MCF 10A (cell line): ENCODE measurements around the gene ULK2. TPM values are rescaled to one million over a fixed set of nuclear protein-coding genes. Genes with fewer than 3 reads are reported as not detected.
A peak's percentile ranks its signal among the peaks of the same experiment; 100 is the strongest.

ENCODE experiments used
- BruUV-seq: library from RNA; stranded (reverse); fragments of 400-500 nt; replicated peaks from 2 replicates; lab custom pipeline; 2021; lab: Mats Ljungman, UMichigan
- CTCF ChIA-PET: fragments of 300-600 bp; sonication (Branson Sonifier 250); formaldehyde crosslinking; extraction: SDS; loops from one replicate; lab custom pipeline; 2021; ENCODE audit warnings: antibody characterized with exemption, inconsistent platforms; lab: Yijun Ruan, JAX
- POLR2A ChIA-PET: fragments of 300-600, 350-650 bp; sonication (Branson Sonifier 250); formaldehyde crosslinking; extraction: SDS; loops from one replicate; lab custom pipeline; 2020; ENCODE audit warnings: antibody characterized with exemption, inconsistent platforms; lab: Yijun Ruan, JAX
- DNase-seq: peaks from one replicate; pipeline ENCODE4 v3.0.0-alpha.2; 2018; ENCODE audit not compliant: unreplicated experiment
- H3K27ac Mint-ChIP-seq: one replicate; pipeline ENCODE4 v1.8.0; 2022; ENCODE audit warnings: mild to moderate bottlenecking, low read depth, mixed read lengths; ENCODE audit not compliant: unreplicated experiment
- H3K27me3 Mint-ChIP-seq: one replicate; pipeline ENCODE4 v1.8.0; 2022; ENCODE audit warnings: mixed read lengths; ENCODE audit not compliant: insufficient read depth, unreplicated experiment
- H3K36me3 Mint-ChIP-seq: one replicate; pipeline ENCODE4 v1.8.0; 2022; ENCODE audit warnings: mild to moderate bottlenecking, moderate library complexity, mixed read lengths; ENCODE audit not compliant: insufficient read depth, unreplicated experiment
- H3K4me1 Mint-ChIP-seq: one replicate; pipeline ENCODE4 v1.8.0; 2022; ENCODE audit warnings: mixed read lengths; ENCODE audit not compliant: insufficient read depth, unreplicated experiment
- H3K4me3 Mint-ChIP-seq: one replicate; pipeline ENCODE4 v1.8.0; 2022; ENCODE audit warnings: mild to moderate bottlenecking, moderate library complexity, mixed read lengths; ENCODE audit not compliant: unreplicated experiment
- H3K9me3 Mint-ChIP-seq: one replicate; pipeline ENCODE4 v1.8.0; 2022; ENCODE audit warnings: mixed read lengths; ENCODE audit not compliant: unreplicated experiment
- intact Hi-C: fragments of 100-400 bp; cut with micrococcal nuclease; formaldehyde crosslinking; loops from 2 replicates; pipeline ENCODE4 v1.14.1; 2022
- total RNA-seq: library from RNA; stranded (reverse); gene quantifications from 2 replicates; pipeline ENCODE4 v1.2.3, GENCODE V29; 2022
- TF ChIP-seq, protein P1 (sequence below): fragments of 200-600 bp; IDR thresholded peaks from one replicate; pipeline ENCODE4 v1.8.0; 2022; ENCODE audit warnings: antibody characterized with exemption, mild to moderate bottlenecking; ENCODE audit not compliant: unreplicated experiment

ULK2 gene
- total RNA-seq, 1 experiment from 2014 or later: 7.9 TPM

- peaks cover 88% of the 10 kb centered on the region for H3K36me3 Mint-ChIP-seq
- H3K4me3 Mint-ChIP-seq: no peak overlapping the region
- no peaks in the 10 kb centered on the region for H3K9me3 Mint-ChIP-seq
- no peaks in the 10 kb centered on the region for H3K27me3 Mint-ChIP-seq
- intact Hi-C loops: no loop called here
- DNase-seq: no peak
- peaks cover 3% of the 10 kb centered on the region for H3K4me1 Mint-ChIP-seq
- H3K27ac Mint-ChIP-seq: no peak overlapping the region
- CTCF ChIA-PET: interaction anchor here (0.6 kb wide), 1 partner anchor 19 kb away, joined by 4 read pairs; no protein-coding TSS in a partner anchor
- POLR2A ChIA-PET: interaction anchor here (1.4 kb wide), 1 partner anchor 16 kb away, joined by 3 read pairs; no protein-coding TSS in a partner anchor
- TF ChIP-seq, protein P1, sequence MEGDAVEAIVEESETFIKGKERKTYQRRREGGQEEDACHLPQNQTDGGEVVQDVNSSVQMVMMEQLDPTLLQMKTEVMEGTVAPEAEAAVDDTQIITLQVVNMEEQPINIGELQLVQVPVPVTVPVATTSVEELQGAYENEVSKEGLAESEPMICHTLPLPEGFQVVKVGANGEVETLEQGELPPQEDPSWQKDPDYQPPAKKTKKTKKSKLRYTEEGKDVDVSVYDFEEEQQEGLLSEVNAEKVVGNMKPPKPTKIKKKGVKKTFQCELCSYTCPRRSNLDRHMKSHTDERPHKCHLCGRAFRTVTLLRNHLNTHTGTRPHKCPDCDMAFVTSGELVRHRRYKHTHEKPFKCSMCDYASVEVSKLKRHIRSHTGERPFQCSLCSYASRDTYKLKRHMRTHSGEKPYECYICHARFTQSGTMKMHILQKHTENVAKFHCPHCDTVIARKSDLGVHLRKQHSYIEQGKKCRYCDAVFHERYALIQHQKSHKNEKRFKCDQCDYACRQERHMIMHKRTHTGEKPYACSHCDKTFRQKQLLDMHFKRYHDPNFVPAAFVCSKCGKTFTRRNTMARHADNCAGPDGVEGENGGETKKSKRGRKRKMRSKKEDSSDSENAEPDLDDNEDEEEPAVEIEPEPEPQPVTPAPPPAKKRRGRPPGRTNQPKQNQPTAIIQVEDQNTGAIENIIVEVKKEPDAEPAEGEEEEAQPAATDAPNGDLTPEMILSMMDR: no peak
- no TSS peak for BruUV-seq
These were observed 41.4 kb upstream of the ULK2 start for GRCh38 chr17:19909139-19909538.

DNA sequence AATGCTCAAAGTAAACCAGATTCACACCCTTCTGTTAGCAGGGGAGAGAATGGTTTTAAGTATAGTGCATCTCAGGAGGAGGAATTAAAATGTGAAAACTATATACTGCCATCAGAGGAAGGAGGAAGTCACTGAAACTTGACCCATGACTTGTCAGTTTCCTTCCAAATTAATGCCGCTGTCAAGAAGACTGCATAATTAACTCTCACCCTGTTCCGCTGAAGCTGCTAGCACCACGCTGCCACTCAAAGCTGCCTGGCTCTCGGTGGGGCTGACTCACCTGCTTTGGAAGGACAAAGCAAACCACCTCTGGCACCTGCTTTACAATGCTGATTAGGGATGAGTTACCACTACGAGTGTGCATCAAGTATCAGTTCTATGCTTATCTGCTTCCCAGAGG lies 37.8 kb upstream of the ULK2 start:
- TF ChIP-seq, protein P1: no peak
- Mint-ChIP-seq H3K4me1 (peaks cover 19% of the 10 kb centered on the region), H3K9me3 (no peaks in the 10 kb centered on the region), H3K27me3 (no peaks in the 10 kb centered on the region), H3K27ac (no peak overlapping the region), H3K36me3 (peaks cover 93% of the 10 kb centered on the region), H3K4me3 (no peak overlapping the region)
- POLR2A ChIA-PET: no interaction called here
- intact Hi-C loops: no loop called here
- CTCF ChIA-PET: no interaction called here
- DNase-seq: no peak
- no TSS peak for BruUV-seq

DNA sequence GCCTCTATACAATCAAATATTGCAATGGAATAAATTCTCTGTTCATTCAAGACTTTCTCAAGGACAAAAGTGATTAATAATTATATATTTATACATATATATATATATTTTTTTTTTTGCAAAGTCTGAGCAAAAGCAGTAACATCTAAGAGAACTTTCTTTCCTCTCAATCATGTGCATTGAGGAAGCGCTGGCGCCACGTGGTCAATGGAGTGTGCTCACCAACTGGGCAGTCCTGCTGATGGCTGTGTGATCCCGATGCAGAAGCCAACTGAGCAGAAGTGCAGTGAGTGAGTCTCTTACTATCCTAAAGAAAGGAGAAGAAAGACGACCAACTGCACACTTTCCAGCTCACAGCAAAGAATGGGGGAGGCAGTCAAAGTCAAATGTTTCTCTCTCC lies 37.2 kb upstream of the ULK2 start:
- no TSS peak for BruUV-seq
- Mint-ChIP-seq H3K27me3 (no peaks in the 10 kb centered on the region), H3K27ac (no peak overlapping the region), H3K36me3 (peaks cover 92% of the 10 kb centered on the region), H3K9me3 (no peaks in the 10 kb centered on the region), H3K4me1 (peaks cover 21% of the 10 kb centered on the region), H3K4me3 (no peak overlapping the region)
- ChIA-PET POLR2A (no interaction called here), CTCF (no interaction called here)
- DNase-seq: no peak
- intact Hi-C loops: no loop called here
- TF ChIP-seq, protein P1: no peak

- BruUV-seq: no TSS peak
- intact Hi-C loops: no loop called here
These were observed 36.7 kb upstream of the ULK2 start for GRCh38 chr17:19904412-19904811.

More at GRCh38 chr17:19904412-19904811, 36.7 kb upstream of the ULK2 start:
- Mint-ChIP-seq H3K36me3 (peaks cover 87% of the 10 kb centered on the region), H3K27ac (peak overlapping the region; percentile 54), H3K4me3 (no peak overlapping the region), H3K4me1 (peaks cover 21% of the 10 kb centered on the region), H3K27me3 (no peaks in the 10 kb centered on the region), H3K9me3 (no peaks in the 10 kb centered on the region)
- ChIA-PET POLR2A (no interaction called here), CTCF (no interaction called here)
- TF ChIP-seq, protein P1: no peak
- peak; percentile 17 for DNase-seq
